Heart right ventricle (tissue), 16 donors: ENCODE measurements around the gene FAM177A1. TPM values are rescaled to one million over a fixed set of nuclear protein-coding genes. Genes with fewer than 3 reads are reported as not detected.
"Not testable (repeated sequence)": the region's sequence is repeated elsewhere in the genome, so short reads cannot be mapped to it uniquely, and the experiment has no call there.

Experiments
- ATAC-seq, 8 donors: fragments of 200-7000 bp; cut with Tn5 transposase; one replicate each; pipeline ENCODE4 v1.9.1; 2020; ENCODE audit warnings: mild to moderate bottlenecking in 8 of 8, moderate library complexity in 8 of 8, moderate number of reproducible peaks in 1 of 8
- DNase-seq, 2 donors: peaks; one replicate each; pipeline ENCODE4 v3.0.0-alpha.2; 2020
- H3K27ac ChIP-seq, 10 donors: fragments of 200-600 bp; sonication (generic) in 2 of 10; one replicate each; pipeline versions ENCODE4 v1.5.0 to v1.8.0; 2020 to 2022; ENCODE audit warnings: mild to moderate bottlenecking in 3 of 10
- H3K27me3 ChIP-seq, 7 donors: fragments of 200-600 bp; one replicate each; pipeline ENCODE4 v1.8.0; 2021 to 2022; ENCODE audit warnings: mild to moderate bottlenecking in 2 of 7
- H3K36me3 ChIP-seq, 9 donors: fragments of 200-600 bp; sonication (generic) in 1 of 9; one replicate each; pipeline versions ENCODE4 v1.5.0 to v1.8.0; 2020 to 2022; ENCODE audit warnings: mild to moderate bottlenecking in 2 of 9
- H3K4me1 ChIP-seq, 9 donors: fragments of 200-600 bp; sonication (generic) in 1 of 9; one replicate each; pipeline versions ENCODE4 v1.5.0 to v1.8.0; 2020 to 2022; ENCODE audit warnings: mild to moderate bottlenecking in 4 of 9
- H3K4me3 ChIP-seq, 10 donors: fragments of 200-600 bp; sonication (generic) in 2 of 10; one replicate each; pipeline versions ENCODE4 v1.5.0 to v1.8.0; 2020 to 2022; ENCODE audit warnings: mild to moderate bottlenecking in 7 of 10, moderate library complexity in 2 of 10
- H3K9me3 ChIP-seq, 11 donors: fragments of 200-600 bp in 10 of 11; sonication (generic) in 2 of 11; one replicate each; pipeline versions ENCODE4 v1.5.0 to v1.8.0; 2013 to 2022; ENCODE audit warnings: mild to moderate bottlenecking in 2 of 11, control low read depth in 1 of 11, moderate library complexity in 1 of 11
- CTCF ChIP-seq, 9 donors: fragments of 200-600 bp; sonication (generic) in 2 of 9; IDR thresholded peaks; one replicate each; pipeline versions ENCODE4 v1.5.0 to v1.8.0; 2021 to 2022; ENCODE audit warnings: antibody characterized with exemption in 9 of 9, mild to moderate bottlenecking in 5 of 9, moderate library complexity in 1 of 9
- WGBS, 2 donors: extraction: QIAGEN DNeasy Blood & Tissue Kit; methylation state at CpG; one replicate each; pipeline ENCODE4 v1.1.7; 2013; ENCODE audit warnings: inconsistent platforms in 1 of 2; 5-methylcytosine and 5-hydroxymethylcytosine counted together
- intact Hi-C, 10 donors: fragments of 100-400 bp; cut with DNase I; formaldehyde crosslinking; loops; one replicate each; pipeline versions ENCODE4 v1.11.1 to v1.14.2; 2022
- polyA plus RNA-seq, 2 donors: library from polyadenylated mRNA; stranded (reverse); fragments of 200-250 nt; gene quantifications; one replicate each; pipeline ENCODE4 v1.2.3, GENCODE V29; 2013
- total RNA-seq, 10 donors: library from RNA; stranded (reverse); fragmentation: NEBNext Ultra II Directional in 3 of 10; extraction: Animal tissue kit (Norgen Biotek cat#: 25700) in 3 of 10; gene quantifications; one replicate each; pipeline versions ENCODE4 v1.2.1 to v1.2.4, GENCODE V29; 2021 to 2023
- donor health status: Arrhythmogenic right ventricular cardiomyopathy.
- donor health status: ischemic (EF 13 %, LVEDD 7.1; RV severe dilation, severe dysfunction).
- donor health status: healthy with polysubstance abuse.
- donor health status: DM: no; HTN: yes; CAD: no.
- donor health status: DM: no; HTN: no; CAD: no.
- donor health status: ischemic (EF 25% LVEDD 6.9; RV normal size, moderate dysfunction).
- donor health status: ischemic (EF 25% LVEDD 5.7; RV mildly dilated, moderate dysfunction).
- donor health status: healthy.
- donor health status: DM: yes; HTN: yes; CAD: no.
- donor health status: Ischemic cardiomyopathy.
- donor health status: ischemic (EF 35%, LVEDD 5.7; RV mildly dilated, moderate dysfunction).
- donor health status: nonischemic (EF 11% LVEDD 7.7; RV severe dilation, severe dysfunction).
- donor health status: DM: yes; HTN: yes; CAD: no.
- donor health status: PGD.
- donor health status: ischemic (EF 29% LVEDD 5.4; RV normal size, mild dysfunction).
- donor health status: nonischemic (EF 23%, LVEDD 6.1; RV moderate dilation, normal function).

Gene FAM177A1
- total and polyA plus RNA-seq, 12 donors, result 45.9 to 122 (median 98.1) TPM

GRCh38 chr14:35085441-35085840 lies 39.4 kb downstream of the FAM177A1 start:
- H3K27ac ChIP-seq, result no peak overlapping the region

GRCh38 chr14:35088514-35088913 lies 42.4 kb downstream of the FAM177A1 start:
- Histone ChIP-seq H3K4me3 (no peak overlapping the region), H3K4me1 (no peaks in the 10 kb centered on the region), H3K9me3 (no peaks in the 10 kb centered on the region), H3K27ac (no peak overlapping the region), H3K36me3 (peaks cover 0 to 100% (median 61%) of the 10 kb centered on the region in 9 donors), H3K27me3 (no peaks in the 10 kb centered on the region)
- DNase-seq (no peak), ATAC-seq (no peak)
- no peak for TF ChIP-seq CTCF (IDR thresholded peaks at IDR 0.05)
- intact Hi-C loops, result no loop called here
- WGBS, 2 donors, result 87 to 95% methylated on average over 2 of the region's 2 CpGs

More at GRCh38 chr14:35085441-35085840, 39.4 kb downstream of the FAM177A1 start:
- ATAC-seq (no peak), DNase-seq (no peak)
- no peak for TF ChIP-seq CTCF (IDR thresholded peaks at IDR 0.05)
- Histone ChIP-seq H3K27me3 (no peaks in the 10 kb centered on the region), H3K4me1 (no peaks in the 10 kb centered on the region), H3K36me3 (peaks cover 0 to 100% (median 57%) of the 10 kb centered on the region in 9 donors), H3K9me3 (no peaks in the 10 kb centered on the region), H3K4me3 (no peak overlapping the region)
- intact Hi-C loops, result no loop called here
- 88 to 92% methylated on average over 2 of the region's 2 CpGs for WGBS, 2 donors

- H3K4me3 ChIP-seq, DNase-seq, H3K9me3 ChIP-seq, intact Hi-C loops, H3K27ac ChIP-seq, H3K27me3 ChIP-seq, H3K4me1 ChIP-seq, ATAC-seq: not testable (repeated sequence)
- peaks cover 0 to 100% (median 60%) of the 10 kb centered on the region in 9 donors for H3K36me3 ChIP-seq
- WGBS, 2 donors, result 96 to 98% methylated on average over 6 of the region's 6 CpGs
These were observed 48.6 kb downstream of the FAM177A1 start for GRCh38 chr14:35094645-35095044.

GRCh38 chr14:35107866-35108265 lies 61.8 kb downstream of the FAM177A1 start:
- Histone ChIP-seq H3K4me1 (no peaks in the 10 kb centered on the region), H3K36me3 (peaks cover 0 to 100% (median 64%) of the 10 kb centered on the region in 9 donors), H3K27ac (no peak overlapping the region), H3K4me3 (no peak overlapping the region), H3K27me3 (no peaks in the 10 kb centered on the region), H3K9me3 (peaks cover 0 to 10% (median 0%) of the 10 kb centered on the region in 11 donors)
- DNase-seq (no peak), ATAC-seq (no peak)
- TF ChIP-seq CTCF (IDR thresholded peaks at IDR 0.05), result no peak
- intact Hi-C loops, result no loop called here

GRCh38 chr14:35112641-35113040 lies 66.6 kb downstream of the FAM177A1 start:
- TF ChIP-seq CTCF (IDR thresholded peaks at IDR 0.05), result no peak
- intact Hi-C loops, result loop anchor here in 2 of 10 donors (10.0 kb wide), 2 partner anchors 58 to 68 kb away; partner anchors contain the start of gene FAM177A1 (in 1 of the 2)
- WGBS, 2 donors, result 79 to 82% methylated on average over 2 of the region's 2 CpGs
- DNase-seq, result no peak
- ATAC-seq, result no peak
- H3K27me3 ChIP-seq, result no peaks in the 10 kb centered on the region
- H3K27ac ChIP-seq, result no peak overlapping the region
- no peak overlapping the region for H3K4me3 ChIP-seq
- H3K9me3 ChIP-seq, result peaks cover 0 to 10% (median 0%) of the 10 kb centered on the region in 11 donors
- H3K4me1 ChIP-seq, result peaks cover 0 to 8% (median 0%) of the 10 kb centered on the region in 9 donors
- peaks cover 0 to 100% (median 57%) of the 10 kb centered on the region in 9 donors for H3K36me3 ChIP-seq
